Mucosa of descending colon (tissue), 3 donors: ENCODE data around the gene PDGFC. TPM values are rescaled to one million over a fixed set of nuclear protein-coding genes. Genes with fewer than 3 reads are reported as not detected.

Experiments used
- ATAC-seq: fragments of 200-7000 bp; cut with Tn5 transposase; one replicate; pipeline ENCODE4 v1.9.1; 2020; ENCODE audit warnings: mild to moderate bottlenecking, moderate library complexity
- DNase-seq, 3 donors: peaks; one replicate each; pipeline ENCODE4 v3.0.0-alpha.2; 2020
- H3K36me3 ChIP-seq: fragments of 200-600 bp; one replicate; pipeline ENCODE4 v1.8.0; 2021; ENCODE audit warnings: low read depth, mild to moderate bottlenecking
- H3K4me1 ChIP-seq: fragments of 200-600 bp; one replicate; pipeline ENCODE4 v1.8.0; 2021; ENCODE audit warnings: low read depth, mild to moderate bottlenecking
- H3K4me3 ChIP-seq: fragments of 200-600 bp; one replicate; pipeline ENCODE4 v1.8.0; 2021; ENCODE audit warnings: mild to moderate bottlenecking
- H3K9me3 ChIP-seq: fragments of 200-600 bp; one replicate; pipeline ENCODE4 v1.8.0; 2021; ENCODE audit warnings: mild to moderate bottlenecking
- CTCF ChIP-seq: fragments of 200-600 bp; IDR thresholded peaks from one replicate; pipeline ENCODE4 v1.8.0; 2022; ENCODE audit warnings: antibody characterized with exemption, mild to moderate bottlenecking
- intact Hi-C, 2 donors: fragments of 100-400 bp; cut with DNase I in 1 of 2; cut with micrococcal nuclease in 1 of 2; formaldehyde crosslinking; loops; one replicate each; pipeline versions ENCODE4 v1.11.0 to v1.11.1; 2022; cut with DNase I, micrococcal nuclease
- total RNA-seq, 3 donors: library from RNA; stranded (reverse); fragmentation: NEBNext Ultra II Directional in 2 of 3; extraction: Animal tissue kit (Norgen Biotek cat#: 25700) in 2 of 3; gene quantifications; one replicate each; pipeline versions ENCODE4 v1.2.1 to v1.2.4, GENCODE V29; 2021 to 2023
- donor health status: DM: no; HTN: no; CAD: no; lungs with moderate emphysema.
- donor health status: DM: no; HTN: no; CAD: no.
- donor health status: DM: no; HTN: yes; CAD: no.

PDGFC gene
- total RNA-seq, 3 donors from 2014 or later, result 3.9 to 27.9 (median 6.1) TPM

GRCh38 chr4:156815717-156816359 lies 155.8 kb downstream of the PDGFC start:
- no peak for TF ChIP-seq CTCF

GRCh38 chr4:156811963-156812362 lies 159.6 kb downstream of the PDGFC start:
- ATAC-seq, result no peak
- no peaks in the 10 kb centered on the region for H3K9me3 ChIP-seq
- no peak for TF ChIP-seq CTCF
- H3K4me3 ChIP-seq, result no peak overlapping the region
- intact Hi-C loops, result no loop called here
- no peak for DNase-seq
- H3K36me3 ChIP-seq, result no peaks in the 10 kb centered on the region
- no peaks in the 10 kb centered on the region for H3K4me1 ChIP-seq

More at GRCh38 chr4:156815717-156816359, 155.8 kb downstream of the PDGFC start:
- Histone ChIP-seq H3K4me1 (no peaks in the 10 kb centered on the region), H3K9me3 (no peaks in the 10 kb centered on the region), H3K4me3 (no peak overlapping the region), H3K36me3 (no peaks in the 10 kb centered on the region)
- intact Hi-C loops, result no loop called here
- no peak for DNase-seq
- ATAC-seq, result no peak

GRCh38 chr4:156811286-156811685 lies 160.3 kb downstream of the PDGFC start:
- intact Hi-C loops, result no loop called here
- ATAC-seq (no peak), DNase-seq (no peak)
- Histone ChIP-seq H3K36me3 (no peaks in the 10 kb centered on the region), H3K4me3 (no peak overlapping the region), H3K4me1 (no peaks in the 10 kb centered on the region), H3K9me3 (no peaks in the 10 kb centered on the region)
- TF ChIP-seq CTCF, result no peak

- intact Hi-C loops, result no loop called here
- no peak for DNase-seq
- no peaks in the 10 kb centered on the region for H3K4me1 ChIP-seq
- no peak for TF ChIP-seq CTCF
- no peak overlapping the region for H3K4me3 ChIP-seq
- no peaks in the 10 kb centered on the region for H3K36me3 ChIP-seq
- no peak for ATAC-seq
- H3K9me3 ChIP-seq, result no peaks in the 10 kb centered on the region
Measured at GRCh38 chr4:156805696-156806095, 165.9 kb downstream of the PDGFC start.

GRCh38 chr4:156803056-156803455 lies 168.5 kb downstream of the PDGFC start:
- ATAC-seq, result no peak
- Histone ChIP-seq H3K36me3 (no peaks in the 10 kb centered on the region), H3K4me1 (no peaks in the 10 kb centered on the region), H3K9me3 (no peaks in the 10 kb centered on the region), H3K4me3 (no peak overlapping the region)
- DNase-seq, result no peak
- intact Hi-C loops, result no loop called here
- no peak for TF ChIP-seq CTCF

GRCh38 chr4:156800463-156800862 lies 171.1 kb downstream of the PDGFC start:
- ATAC-seq (no peak), DNase-seq (no peak)
- Histone ChIP-seq H3K9me3 (no peaks in the 10 kb centered on the region), H3K4me3 (no peak overlapping the region), H3K4me1 (no peaks in the 10 kb centered on the region), H3K36me3 (no peaks in the 10 kb centered on the region)
- intact Hi-C loops, result no loop called here
- no peak for TF ChIP-seq CTCF
